CD4-positive, alpha-beta T cell treated with Interferon alpha-2 for 1 hour (primary cell): ENCODE data around the gene GPR153.
"Not testable (repeated sequence)": the region's sequence is repeated elsewhere in the genome, so short reads cannot be mapped to it uniquely, and the experiment has no call there.

ENCODE experiments used
- DNase-seq, 2 donors: peaks; one replicate each; pipeline ENCODE4 v3.0.0-alpha.2; 2020 to 2022

Gene GPR153

GRCh38 chr1:6222636-6223035, 38.3 kb downstream of the GPR153 start:
- DNase-seq: no peak

GRCh38 chr1:6221210-6221784, 39.6 kb downstream of the GPR153 start:
- no peak for DNase-seq

- no peak for DNase-seq
Observed at GRCh38 chr1:6220236-6220635, 40.7 kb downstream of the GPR153 start.

- not testable (repeated sequence) for DNase-seq
Observed at GRCh38 chr1:6219641-6220040, 41.3 kb downstream of the GPR153 start.

- DNase-seq: no peak
Observed at GRCh38 chr1:6218375-6219164, 42.3 kb downstream of the GPR153 start.

- DNase-seq: no peak
Observed at GRCh38 chr1:6212193-6212959, 48.5 kb downstream of the GPR153 start.

GRCh38 chr1:6211731-6212130, 49.2 kb downstream of the GPR153 start:
- DNase-seq: no peak

- no peak for DNase-seq
Observed at GRCh38 chr1:6210591-6211355, 50.1 kb downstream of the GPR153 start.

GRCh38 chr1:6209661-6210580, 51.0 kb downstream of the GPR153 start:
- DNase-seq: no peak

- peak; percentile 18 to 27 for DNase-seq
Observed at GRCh38 chr1:6208723-6209660, 51.9 kb downstream of the GPR153 start.

- no peak for DNase-seq
Observed at GRCh38 chr1:6207921-6208320, 53.0 kb downstream of the GPR153 start.

GRCh38 chr1:6207075-6207885, 53.6 kb downstream of the GPR153 start:
- DNase-seq: no peak

- no peak for DNase-seq
Observed at GRCh38 chr1:6206520-6206855, 54.4 kb downstream of the GPR153 start.

- peak; percentile 23 to 68 for DNase-seq
Observed at GRCh38 chr1:6205849-6206519, 54.9 kb downstream of the GPR153 start, which contains the start of gene RNF207. Gene RNF207, plus strand, starts transcription at chr1:6206119. Its CDS starts 417 bp downstream, at chr1:6206536.

- no peak for DNase-seq
Observed at GRCh38 chr1:6202256-6202655, 58.6 kb downstream of the GPR153 start.

GRCh38 chr1:6200188-6200809, 60.6 kb downstream of the GPR153 start:
- no peak for DNase-seq

- DNase-seq: peak; percentile 97 to 98
Observed at GRCh38 chr1:6199298-6200187, 61.4 kb downstream of the GPR153 start, which contains the start of gene RPL22. Gene RPL22, minus strand, starts transcription at chr1:6199595. Its CDS starts 22 bp downstream, at chr1:6199573.
